NCI-H82 treated with DMSO at 0.1 percent for 48 hours (cell line): ENCODE data around the gene GPC6.

ENCODE experiments used
- DNase-seq: peaks from one replicate; lab custom pipeline; 2025; ENCODE audit not compliant: unreplicated experiment; lab: John Stamatoyannopoulos, UW

GPC6 gene

DNA sequence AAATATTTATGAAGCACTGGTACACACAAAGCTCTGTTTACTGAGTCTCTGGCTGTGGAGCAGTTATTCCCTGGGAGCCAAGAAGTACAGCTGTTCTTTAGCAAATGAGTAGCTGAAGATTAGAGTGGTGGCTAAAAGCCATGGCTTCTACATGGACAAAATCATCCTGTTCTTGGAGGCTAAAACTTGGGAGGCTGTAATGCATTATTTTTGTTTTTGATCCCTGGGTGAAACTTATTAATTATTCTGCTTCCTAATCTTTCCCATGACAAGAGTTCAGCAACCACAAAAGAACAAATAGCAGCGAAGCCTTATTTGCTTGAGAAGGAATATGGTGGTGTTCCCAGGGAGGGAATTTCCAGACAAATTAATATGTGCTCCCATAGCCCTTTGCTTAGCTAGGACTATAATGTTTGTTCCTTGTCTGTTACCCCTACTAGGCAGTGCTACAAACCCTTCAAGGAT is 1143.4 kb downstream of the GPC6 start:
- no peak for DNase-seq

DNA sequence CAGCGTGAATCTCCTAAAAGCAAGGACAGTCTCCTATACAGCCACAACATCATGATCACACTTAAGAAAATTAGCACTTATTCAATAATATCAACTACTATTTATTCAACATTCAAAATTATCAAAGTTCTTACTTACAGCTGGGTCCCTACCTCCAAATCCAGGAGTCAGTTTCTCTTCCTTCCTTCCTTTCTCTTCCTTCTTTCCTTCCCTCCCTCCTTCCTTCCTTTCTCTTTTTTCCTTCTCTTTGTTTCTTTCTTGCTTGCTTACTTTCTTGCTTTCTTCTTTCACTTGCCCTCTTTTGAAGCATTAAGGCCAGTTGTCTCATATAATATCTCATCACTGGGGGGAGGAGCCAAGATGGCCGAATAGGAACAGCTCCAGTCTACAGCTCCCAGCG is 1145.2 kb downstream of the GPC6 start:
- DNase-seq: no peak

DNA sequence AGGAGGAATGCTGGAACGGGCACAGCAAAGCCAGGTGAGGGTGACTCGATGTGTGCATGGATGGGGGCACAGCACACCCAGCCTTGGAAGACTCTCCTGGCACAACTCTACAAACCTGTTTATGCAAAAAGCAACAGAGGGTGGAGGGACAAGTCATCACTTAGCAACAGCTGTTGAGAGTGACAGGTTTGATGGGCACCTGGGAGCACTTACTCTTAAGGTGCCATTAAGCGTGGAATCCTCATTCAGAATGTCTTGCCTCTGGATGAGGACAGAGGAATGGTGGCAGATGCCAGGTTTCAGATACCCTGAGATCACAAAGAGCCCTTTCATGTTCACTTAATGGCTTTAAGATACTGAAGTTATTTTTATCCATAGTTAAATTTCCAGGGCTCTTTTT is 1155.9 kb downstream of the GPC6 start:
- DNase-seq: no peak

DNA sequence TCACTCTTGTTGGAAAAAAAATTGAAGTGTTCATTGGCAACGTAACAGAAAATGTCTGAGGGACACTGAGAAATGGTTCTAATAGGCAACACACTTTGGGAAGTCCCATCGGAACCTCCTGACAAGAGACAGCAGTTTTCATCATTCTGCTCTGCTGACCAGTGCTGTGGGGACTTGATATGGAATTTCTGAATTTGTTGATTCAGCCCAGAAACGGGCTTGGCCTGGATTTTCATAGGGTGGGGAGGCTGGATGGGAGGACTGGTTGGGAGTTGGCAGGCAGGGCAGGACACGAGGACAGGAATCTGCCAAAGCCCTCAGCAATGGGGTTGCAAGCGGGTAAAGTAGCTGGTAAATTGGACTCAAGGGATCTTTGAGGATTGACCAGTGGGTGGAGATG is 1156.4 kb downstream of the GPC6 start:
- no peak for DNase-seq

GRCh38 chr13:94384231-94384905 is 1157.8 kb downstream of the GPC6 start:
- DNase-seq: peak; percentile 84

GRCh38 chr13:94387047-94387446 is 1160.4 kb downstream of the GPC6 start:
- DNase-seq: no peak

DNA sequence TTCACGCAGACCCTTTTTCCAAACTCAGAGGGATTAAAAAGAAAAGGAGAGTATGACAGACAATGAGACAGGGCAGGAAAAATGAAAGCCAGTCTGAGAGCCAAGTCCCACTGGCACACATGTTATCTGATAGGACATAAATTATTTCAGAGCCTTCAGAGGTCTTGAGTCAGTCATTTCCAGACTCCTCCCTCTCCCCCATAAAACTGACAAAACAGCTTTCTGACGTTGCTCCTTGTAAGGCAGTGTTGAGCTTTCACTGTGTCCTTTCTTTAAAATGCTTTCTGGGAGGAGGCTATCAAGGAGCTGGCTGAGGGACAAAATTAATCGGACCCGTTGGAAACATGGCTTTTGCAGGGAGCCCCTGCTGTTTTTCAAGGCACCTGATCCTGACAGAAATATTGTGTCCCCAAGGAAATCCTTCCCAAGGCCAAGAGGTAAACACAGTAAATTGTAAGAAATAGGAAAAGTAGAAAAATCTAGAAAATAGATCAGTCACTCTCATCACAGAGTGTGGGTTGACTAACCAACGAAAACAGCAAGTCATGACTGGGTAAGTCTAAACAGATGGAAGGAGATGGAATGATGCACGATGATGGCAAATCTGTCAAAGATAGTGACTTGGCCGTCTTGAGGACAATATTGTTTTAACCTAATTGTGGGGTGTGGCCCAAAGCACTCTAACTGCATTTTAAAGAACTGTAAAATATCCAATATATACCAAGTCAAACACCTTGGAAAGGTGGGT is 1163.2 kb downstream of the GPC6 start:
- no peak for DNase-seq

- DNase-seq: no peak
These were observed 1164.3 kb downstream of the GPC6 start for GRCh38 chr13:94390881-94391280.

DNA sequence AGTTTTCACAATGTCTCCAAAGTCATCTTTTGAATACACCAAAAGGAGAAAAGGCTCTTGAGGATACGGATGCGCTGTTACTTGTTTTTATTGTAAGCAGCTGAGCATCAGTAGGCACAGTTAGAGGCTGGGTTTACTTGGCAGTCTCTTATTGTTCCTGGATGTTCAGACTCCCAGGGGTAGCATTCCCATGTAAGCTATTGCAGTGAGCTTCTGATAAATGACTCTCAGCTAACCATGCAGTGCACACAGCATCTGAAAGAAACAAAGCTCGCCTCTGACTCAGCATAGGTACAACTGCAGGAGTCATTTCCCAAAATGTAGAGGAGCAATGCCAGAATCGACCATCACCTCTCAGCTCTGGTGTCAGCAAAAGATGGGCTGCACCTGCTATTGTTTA is 1168.1 kb downstream of the GPC6 start:
- DNase-seq: no peak

- DNase-seq: no peak
These were observed 1169.3 kb downstream of the GPC6 start for GRCh38 chr13:94395860-94396259.

- no peak for DNase-seq
These were observed 1173.2 kb downstream of the GPC6 start for GRCh38 chr13:94399812-94400211.

DNA sequence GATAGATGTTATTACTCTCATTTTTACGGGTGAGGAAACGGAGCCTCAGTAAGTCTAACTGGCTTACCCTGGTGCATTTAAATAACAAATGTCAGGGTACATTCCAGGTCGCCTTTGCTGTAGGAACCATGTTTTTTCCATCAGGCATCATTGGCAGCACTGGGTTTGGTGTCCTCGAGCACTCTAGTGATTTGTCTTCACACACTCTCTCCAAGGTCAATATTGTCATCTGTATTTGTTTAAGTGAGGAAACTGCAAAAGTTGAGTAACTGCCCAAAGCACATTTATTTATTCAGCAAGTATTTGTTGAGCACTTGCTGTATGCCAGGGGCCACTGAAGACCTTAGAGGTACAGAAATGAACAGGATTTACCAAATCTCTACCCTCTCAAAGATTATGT is 1174.3 kb downstream of the GPC6 start:
- no peak for DNase-seq

DNA sequence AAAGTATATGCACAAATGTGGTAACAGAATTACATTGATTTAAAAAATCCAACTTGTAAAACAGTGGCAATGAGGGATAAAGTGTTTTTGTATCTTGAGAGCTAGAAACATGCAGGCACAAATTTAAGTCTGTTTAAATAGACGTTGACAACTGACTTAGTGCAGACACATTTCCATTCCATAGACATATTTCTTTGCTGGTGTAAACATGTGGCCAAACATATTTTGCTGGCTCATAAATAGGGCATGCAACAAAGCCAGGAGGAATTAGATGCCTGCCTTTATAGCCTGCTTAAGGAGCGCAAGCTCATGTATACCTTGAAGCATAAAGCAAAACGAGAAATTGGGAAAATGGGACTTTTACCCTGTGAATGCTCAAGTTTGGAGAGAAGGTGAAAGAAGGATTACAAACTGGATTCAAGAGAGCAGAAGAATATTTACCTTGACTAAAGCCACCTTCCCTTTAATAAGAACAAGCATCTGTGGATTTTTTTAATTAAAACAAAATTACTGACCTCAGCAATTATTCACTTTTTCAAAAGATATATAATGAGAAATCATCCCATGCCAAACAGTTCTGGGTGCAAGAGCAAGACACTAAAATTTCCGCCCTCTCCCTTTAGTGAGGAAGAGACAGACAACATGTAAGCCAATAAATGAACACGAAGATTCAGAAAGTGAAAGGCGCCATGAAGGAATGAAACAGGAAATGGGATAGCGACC is 1181.9 kb downstream of the GPC6 start:
- DNase-seq: no peak

GRCh38 chr13:94411747-94412146 is 1185.1 kb downstream of the GPC6 start:
- DNase-seq: no peak

GRCh38 chr13:94412870-94413597 is 1186.4 kb downstream of the GPC6 start:
- DNase-seq: peak; percentile 67

DNA sequence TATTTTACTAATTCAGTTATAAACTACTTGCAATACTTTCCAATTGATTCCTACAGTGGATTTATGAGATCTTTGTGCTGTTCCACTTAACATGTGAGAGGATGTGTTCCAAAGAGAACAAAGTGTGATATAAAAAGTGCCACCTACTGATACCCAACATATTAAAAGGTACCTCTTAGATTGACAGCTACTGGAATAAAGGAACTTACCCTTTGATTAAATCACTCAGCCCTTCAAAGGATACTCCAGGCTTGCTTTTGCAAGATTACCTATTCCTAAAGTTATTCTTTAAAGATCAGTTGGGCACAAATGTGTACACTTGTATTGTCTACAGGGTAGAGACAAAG is 1187.0 kb downstream of the GPC6 start:
- no peak for DNase-seq

DNA sequence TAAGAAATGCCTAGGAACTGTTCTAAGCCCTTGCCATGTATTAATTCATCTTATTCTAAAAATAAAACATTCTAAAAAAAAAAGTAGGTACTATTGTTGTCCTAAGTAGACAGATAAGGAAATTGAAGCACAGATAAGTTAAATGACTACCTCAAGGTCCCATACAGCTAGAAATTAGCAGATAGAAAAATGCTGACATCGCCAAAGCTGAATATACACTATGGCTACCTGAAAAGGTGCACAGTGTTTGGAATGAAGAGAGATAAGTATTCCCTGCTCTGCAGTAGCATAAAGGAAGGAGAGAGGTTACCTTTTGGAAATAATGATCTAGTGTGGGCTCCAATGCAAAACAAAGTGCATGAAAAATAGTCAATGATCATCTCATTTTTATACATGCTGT is 1187.5 kb downstream of the GPC6 start:
- no peak for DNase-seq

- DNase-seq: peak; percentile 76
These were observed 1188.1 kb downstream of the GPC6 start for GRCh38 chr13:94414708-94415107.

- peak; percentile 100 for DNase-seq
These were observed 1189.1 kb downstream of the GPC6 start for GRCh38 chr13:94415500-94416237.

DNA sequence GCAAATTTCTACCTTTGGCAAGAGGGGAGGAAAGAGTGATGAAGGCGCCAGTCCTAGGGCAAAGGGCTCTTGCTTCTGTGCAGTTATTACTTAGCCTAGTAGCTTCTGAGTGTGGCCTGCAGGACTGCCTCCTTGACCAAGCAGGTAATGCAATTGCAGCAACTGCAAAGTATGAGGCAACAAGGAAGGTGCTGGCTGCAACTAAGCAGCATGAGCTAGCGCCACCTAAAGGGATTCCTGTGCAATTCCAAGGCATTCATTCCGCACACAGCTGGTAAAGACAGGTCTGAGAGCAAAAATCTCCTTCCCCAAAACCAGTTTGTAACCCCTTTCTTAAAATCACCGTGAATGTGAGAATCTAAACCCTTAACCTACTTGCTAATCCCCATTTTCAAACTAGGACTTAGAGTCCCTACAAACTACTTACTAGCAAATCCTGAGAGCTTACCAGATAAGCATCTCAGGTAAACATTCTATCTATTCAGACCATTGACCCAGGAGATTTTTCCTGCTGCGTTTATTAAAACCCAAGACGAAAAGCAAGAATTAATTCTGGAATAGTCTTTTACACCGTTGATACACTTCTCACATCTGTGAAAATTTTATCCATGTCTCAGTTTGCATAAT is 1190.0 kb downstream of the GPC6 start:
- DNase-seq: peak; percentile 97
